Tibial artery (tissue), 4 donors: Measurements from ENCODE around the gene TMEM132D.

Source experiments
- DNase-seq, 2 donors: peaks; one replicate each; pipeline ENCODE4 v3.0.0-alpha.2; 2019
- H3K27ac ChIP-seq, 2 donors: fragments of 200-600 bp; sonication (generic) in 1 of 2; 1 replicate in 1 of 2; 2 replicates in 1 of 2; pipeline ENCODE4 v1.5.1; 2018 to 2019; ENCODE audit warnings: mild to moderate bottlenecking in 1 of 2
- H3K27me3 ChIP-seq, 2 donors: fragments of 200-600 bp; sonication (generic) in 1 of 2; one replicate each; pipeline versions ENCODE4 v1.5.1 to v1.6.0; 2016 to 2019
- H3K36me3 ChIP-seq, 3 donors: fragments of 200-600 bp; sonication (generic) in 2 of 3; one replicate each; pipeline ENCODE4 v1.5.1; 2016 to 2019; ENCODE audit warnings: mild to moderate bottlenecking in 2 of 3
- H3K4me1 ChIP-seq, 4 donors: fragments of 200-600 bp; sonication (generic) in 2 of 4; 1 replicate in 3 of 4; 2 replicates in 1 of 4; pipeline ENCODE4 v1.5.1; 2016 to 2019
- H3K4me3 ChIP-seq, 2 donors: fragments of 200-600 bp; sonication (generic) in 1 of 2; 1 replicate in 1 of 2; 2 replicates in 1 of 2; pipeline ENCODE4 v1.5.1; 2018 to 2019; ENCODE audit warnings: mild to moderate bottlenecking in 2 of 2
- H3K9me3 ChIP-seq, 3 donors: fragments of 200-600 bp; sonication (generic) in 1 of 3; one replicate each; pipeline ENCODE4 v1.5.1; 2016 to 2019
- CTCF ChIP-seq, 2 experiments: fragments of 200-600 bp in 1 of 2; fragments of 450-650 bp in 1 of 2; IDR thresholded peaks; one replicate each; pipeline ENCODE4 v1.5.1; 2017 to 2019; ENCODE audit warnings: antibody characterized with exemption in 2 of 2, mild to moderate bottlenecking in 1 of 2, moderate library complexity in 1 of 2
- intact Hi-C: fragments of 100-400 bp; cut with DNase I; formaldehyde crosslinking; loops from one replicate; pipeline ENCODE4 v1.15.0; 2023; ENCODE audit warnings: low total_unique reads

TMEM132D gene

DNA sequence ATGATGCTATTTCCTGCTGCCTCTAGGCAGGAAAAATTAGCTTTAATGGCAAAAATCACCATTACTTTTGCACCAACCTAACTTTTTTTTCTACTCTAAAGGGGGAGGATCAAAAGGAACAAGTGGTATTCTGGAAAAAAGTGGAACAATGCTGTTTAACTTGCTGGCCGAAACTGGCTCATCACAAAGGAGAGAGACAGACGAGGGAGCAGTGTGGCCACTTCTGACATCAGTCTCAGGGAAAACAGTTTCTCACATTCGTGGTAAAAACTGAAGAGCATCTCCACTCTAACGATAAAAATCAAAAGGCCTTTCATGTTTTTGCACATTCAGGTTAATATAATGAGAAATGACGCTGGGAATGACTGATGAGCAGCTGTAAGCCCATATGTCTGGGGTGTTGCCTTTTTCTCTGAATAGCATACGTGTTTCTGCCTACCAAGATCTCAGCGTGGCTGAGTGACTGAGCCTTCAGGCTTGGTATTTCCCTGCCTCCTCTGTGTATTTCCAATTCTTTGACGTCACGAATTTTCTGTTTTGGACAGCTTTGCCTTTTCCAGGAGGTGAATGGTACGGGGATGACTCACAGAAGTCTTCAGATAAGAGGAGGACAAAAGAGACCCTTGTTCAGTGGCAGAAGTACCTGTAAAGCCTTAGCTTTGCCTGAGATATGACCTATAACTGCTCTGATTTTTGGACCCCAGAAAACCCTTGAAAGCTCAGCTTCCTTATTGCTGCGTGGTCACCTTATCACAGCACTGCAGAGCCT lies 691.8 kb downstream of the TMEM132D start:
- no peaks in the 10 kb centered on the region for H3K27me3 ChIP-seq
- DNase-seq = no peak
- no peak for TF ChIP-seq CTCF (IDR thresholded peaks at IDR 0.05)
- no peak overlapping the region for H3K27ac ChIP-seq
- no peak overlapping the region for H3K4me3 ChIP-seq
- intact Hi-C loops = no loop called here
- H3K9me3 ChIP-seq = no peaks in the 10 kb centered on the region
- no peaks in the 10 kb centered on the region for H3K36me3 ChIP-seq
- H3K4me1 ChIP-seq = no peaks in the 10 kb centered on the region

GRCh38 chr12:129208566-129208965 lies 695.3 kb downstream of the TMEM132D start:
- H3K36me3 ChIP-seq = no peaks in the 10 kb centered on the region
- no peak for DNase-seq
- no peaks in the 10 kb centered on the region for H3K27me3 ChIP-seq
- no peak for TF ChIP-seq CTCF (IDR thresholded peaks at IDR 0.05)
- intact Hi-C loops = no loop called here
- H3K4me1 ChIP-seq = no peaks in the 10 kb centered on the region
- H3K9me3 ChIP-seq = no peaks in the 10 kb centered on the region
- H3K27ac ChIP-seq = no peak overlapping the region
- H3K4me3 ChIP-seq = no peak overlapping the region

- H3K4me3 ChIP-seq = no peak overlapping the region
- no peaks in the 10 kb centered on the region for H3K9me3 ChIP-seq
- intact Hi-C loops = no loop called here
- no peak overlapping the region for H3K27ac ChIP-seq
- H3K27me3 ChIP-seq = no peaks in the 10 kb centered on the region
- no peak for TF ChIP-seq CTCF (IDR thresholded peaks at IDR 0.05)
- no peaks in the 10 kb centered on the region for H3K36me3 ChIP-seq
- DNase-seq = no peak
- H3K4me1 ChIP-seq = no peaks in the 10 kb centered on the region
Observed at GRCh38 chr12:129207084-129207483, 696.7 kb downstream of the TMEM132D start.

DNA sequence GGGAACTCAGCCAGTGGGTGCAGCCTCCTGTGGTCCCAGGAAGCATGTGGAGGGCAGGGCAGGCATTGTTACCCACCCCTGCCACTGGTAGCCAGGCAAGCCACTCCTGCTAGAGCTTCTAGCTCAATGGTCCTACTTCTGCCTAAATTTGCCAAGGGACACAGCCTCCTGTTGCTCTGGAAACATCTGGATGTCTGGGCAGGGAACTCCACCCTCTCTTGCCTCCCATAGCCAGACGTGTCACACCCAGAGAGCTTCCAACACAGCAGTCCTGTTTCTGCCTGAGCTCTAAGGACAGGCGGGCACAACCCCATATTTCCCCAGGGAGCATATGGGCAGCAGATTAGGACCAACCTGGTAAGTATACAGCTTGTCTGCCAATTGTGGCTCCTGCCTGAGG lies 700.4 kb downstream of the TMEM132D start:
- Histone ChIP-seq H3K4me1 (no peaks in the 10 kb centered on the region), H3K27ac (no peak overlapping the region), H3K9me3 (peaks cover 0 to 7% (median 0%) of the 10 kb centered on the region in 3 donors), H3K36me3 (no peaks in the 10 kb centered on the region), H3K27me3 (no peaks in the 10 kb centered on the region), H3K4me3 (no peak overlapping the region)
- TF ChIP-seq CTCF (IDR thresholded peaks at IDR 0.05) = no peak
- no peak for DNase-seq
- intact Hi-C loops = no loop called here

GRCh38 chr12:129202109-129202814 lies 701.6 kb downstream of the TMEM132D start:
- Histone ChIP-seq H3K27ac (no peak overlapping the region), H3K27me3 (no peaks in the 10 kb centered on the region), H3K4me3 (no peak overlapping the region), H3K9me3 (peaks cover 0 to 7% (median 0%) of the 10 kb centered on the region in 3 donors), H3K36me3 (no peaks in the 10 kb centered on the region), H3K4me1 (no peaks in the 10 kb centered on the region)
- intact Hi-C loops = no loop called here
- TF ChIP-seq CTCF (IDR thresholded peaks at IDR 0.05) = no peak
- DNase-seq = no peak
